ENCODE data around the gene COL6A5.

- TF ChIP-seq CTCF (IDR thresholded peaks at IDR 0.05; ENCODE audit: low read length) (no peak), EZH2 (IDR thresholded peaks at IDR 0.05; ENCODE audit: borderline replicate concordance, low read length) (no peak)
Measured at GRCh38 chr3:130340766-130341165, 4.7 kb upstream of the COL6A5 start.

All from OCI-LY1 (cell line).